HG03139 (cell line): ENCODE measurements around the gene WDR20.
A peak's percentile ranks its signal among the peaks of the same experiment; 100 is the strongest.
"Not testable (repeated sequence)": the region's sequence is repeated elsewhere in the genome, so short reads cannot be mapped to it uniquely, and the experiment has no call there.

Experiments used
- ATAC-seq: cut with Tn5 transposase; IDR thresholded peaks from one replicate; pipeline ENCODE4 v1.9.1; 2021; ENCODE audit not compliant: unreplicated experiment

WDR20 gene

GRCh38 chr14:102131741-102132140 lies 8.0 kb upstream of the WDR20 start:
- no peak for ATAC-seq

DNA sequence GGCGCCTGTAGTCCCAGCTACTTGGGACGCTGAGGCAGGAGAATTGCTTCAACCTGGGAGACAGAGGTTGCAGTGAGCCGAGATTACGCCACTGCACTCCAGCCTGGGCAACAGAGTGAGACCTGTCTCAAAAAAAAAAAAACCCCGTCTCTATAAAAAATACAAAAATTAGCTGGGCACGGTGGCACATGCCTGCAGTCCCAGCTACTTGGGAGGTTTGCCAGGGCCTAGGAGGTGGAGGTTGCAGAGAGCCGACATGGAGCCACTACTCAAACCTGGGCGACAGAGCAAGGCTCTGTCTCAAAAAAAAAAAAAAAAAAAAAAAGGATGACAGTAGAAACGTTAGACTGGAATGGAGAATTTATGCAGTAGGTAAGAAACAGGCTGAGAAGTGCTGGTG lies 5.7 kb upstream of the WDR20 start:
- not testable (repeated sequence) for ATAC-seq

DNA sequence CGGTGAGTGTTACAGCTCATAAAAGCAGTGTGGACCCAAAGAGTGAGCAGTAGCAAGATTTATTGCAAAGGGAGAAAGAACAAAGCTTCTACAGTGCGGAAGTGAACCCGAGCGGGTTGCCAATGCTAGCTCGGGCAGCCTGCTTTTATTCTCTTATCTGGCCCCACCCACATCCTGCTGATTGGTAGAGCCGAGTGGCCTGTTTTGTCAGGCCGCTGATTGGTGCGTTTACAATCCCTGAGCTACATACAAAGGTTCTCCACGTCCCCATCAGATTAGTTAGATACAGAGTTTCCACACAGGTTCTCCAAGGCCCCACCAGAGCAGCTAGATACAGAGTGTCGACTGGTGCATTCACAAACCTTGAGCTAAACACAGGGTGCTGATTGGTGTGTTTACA lies 5.0 kb upstream of the WDR20 start:
- not testable (repeated sequence) for ATAC-seq

GRCh38 chr14:102135456-102135855 lies 4.2 kb upstream of the WDR20 start:
- ATAC-seq = not testable (repeated sequence)

DNA sequence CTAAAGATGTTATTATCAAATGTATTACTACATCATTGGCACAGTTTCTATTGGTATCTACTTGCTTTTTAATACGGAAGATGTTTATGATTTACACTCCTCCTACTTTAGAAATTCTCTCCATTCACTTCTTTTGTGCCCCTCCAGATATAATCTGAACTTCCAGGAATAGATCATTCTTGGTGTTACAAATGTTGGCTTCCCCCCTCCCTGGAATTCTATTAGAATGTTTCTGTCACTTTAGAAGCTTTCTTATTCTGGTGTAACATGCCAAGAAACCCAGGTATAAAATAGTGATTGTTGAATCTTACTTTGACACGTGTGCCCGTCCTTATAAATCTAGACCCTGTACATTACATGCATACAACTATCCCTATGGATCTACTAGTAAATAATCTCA lies 1.2 kb upstream of the WDR20 start:
- no peak for ATAC-seq

- ATAC-seq = no peak
These were observed 774 bp upstream of the WDR20 start for GRCh38 chr14:102138961-102139285.

GRCh38 chr14:102140027-102140749 lies 491 bp downstream of the WDR20 start:
- peak; percentile 16 for ATAC-seq

DNA sequence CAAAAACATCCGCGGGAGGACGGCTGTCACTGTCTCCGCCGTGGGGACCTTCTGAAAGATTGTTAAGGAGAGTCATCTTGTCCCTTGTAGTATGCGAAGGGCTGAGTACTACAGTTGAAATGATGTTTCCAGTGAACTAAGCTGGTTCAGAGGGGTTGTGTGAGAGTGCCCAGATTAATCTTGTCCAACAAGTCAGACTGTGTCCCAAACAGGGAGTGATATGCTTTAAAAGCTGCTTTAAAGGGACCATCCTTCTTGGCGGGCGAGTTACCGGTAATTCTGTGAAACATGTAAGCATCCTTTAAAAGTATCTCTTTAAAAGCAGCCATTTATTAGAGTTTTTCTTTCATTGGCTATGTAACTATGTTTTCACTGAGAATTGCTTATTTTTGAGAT lies 1.1 kb downstream of the WDR20 start:
- ATAC-seq = no peak

DNA sequence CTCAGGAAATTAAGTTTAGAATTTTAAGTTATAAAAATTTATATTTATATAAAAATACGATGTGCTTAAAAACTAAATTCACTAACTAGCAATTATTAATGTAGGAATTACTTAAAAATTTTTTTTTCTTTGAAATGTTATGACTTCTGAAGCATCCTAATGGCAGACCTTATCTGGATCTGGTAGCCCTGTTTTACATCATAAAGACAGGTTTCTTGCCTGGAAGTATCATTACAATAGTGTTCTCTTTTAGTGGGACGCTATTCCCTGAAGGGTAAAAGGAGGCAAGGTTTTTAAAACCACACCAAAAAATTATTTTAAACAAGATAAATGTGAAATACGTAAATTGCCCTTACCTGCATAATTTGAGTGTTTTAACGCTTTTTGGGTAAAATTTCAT lies 2.1 kb downstream of the WDR20 start:
- no peak for ATAC-seq

- ATAC-seq = no peak
These were observed 5.2 kb downstream of the WDR20 start for GRCh38 chr14:102144914-102145313.

DNA sequence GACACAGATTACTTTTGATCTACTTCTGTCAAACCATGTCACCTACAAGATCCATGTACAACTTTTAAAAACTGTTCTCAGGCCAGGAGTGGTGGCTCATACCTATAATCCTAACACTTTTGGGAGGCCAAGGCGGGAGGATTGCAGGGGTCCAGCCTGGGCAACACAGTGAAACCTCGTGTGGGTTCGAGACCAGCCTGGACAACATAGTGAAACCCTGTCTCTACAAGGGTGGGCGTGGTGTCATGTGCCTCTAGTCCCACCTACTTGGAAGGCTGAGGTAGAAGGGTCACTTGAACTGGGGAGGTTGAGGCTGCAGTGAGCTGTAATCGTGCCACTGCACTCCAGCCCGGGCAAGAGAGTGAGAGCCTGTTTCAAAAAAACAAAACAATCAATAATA lies 5.7 kb downstream of the WDR20 start:
- no peak for ATAC-seq

GRCh38 chr14:102146423-102146822 lies 6.7 kb downstream of the WDR20 start:
- ATAC-seq = no peak

GRCh38 chr14:102150083-102150482 lies 10.4 kb downstream of the WDR20 start:
- ATAC-seq = no peak

GRCh38 chr14:102150744-102151143 lies 11.0 kb downstream of the WDR20 start:
- ATAC-seq = no peak

DNA sequence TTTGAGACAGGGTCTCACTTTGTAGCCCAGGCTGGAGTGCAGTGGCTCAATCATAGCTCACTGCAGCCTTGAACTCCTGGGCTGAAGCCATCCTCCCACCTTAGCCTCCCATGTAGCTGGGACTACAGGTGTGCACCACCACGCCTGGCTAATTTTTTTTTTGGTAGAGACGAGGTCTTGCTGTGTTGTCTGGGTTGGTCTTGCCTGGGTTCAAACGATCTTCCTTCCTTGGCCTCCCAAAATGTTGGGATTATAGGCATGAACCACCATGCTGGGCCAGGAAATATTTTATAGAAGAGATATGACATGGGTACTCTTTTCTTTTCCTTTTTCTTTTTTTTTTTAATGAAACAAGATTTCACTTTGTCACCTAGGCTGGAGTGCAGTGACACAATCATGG lies 11.7 kb downstream of the WDR20 start:
- not testable (repeated sequence) for ATAC-seq

DNA sequence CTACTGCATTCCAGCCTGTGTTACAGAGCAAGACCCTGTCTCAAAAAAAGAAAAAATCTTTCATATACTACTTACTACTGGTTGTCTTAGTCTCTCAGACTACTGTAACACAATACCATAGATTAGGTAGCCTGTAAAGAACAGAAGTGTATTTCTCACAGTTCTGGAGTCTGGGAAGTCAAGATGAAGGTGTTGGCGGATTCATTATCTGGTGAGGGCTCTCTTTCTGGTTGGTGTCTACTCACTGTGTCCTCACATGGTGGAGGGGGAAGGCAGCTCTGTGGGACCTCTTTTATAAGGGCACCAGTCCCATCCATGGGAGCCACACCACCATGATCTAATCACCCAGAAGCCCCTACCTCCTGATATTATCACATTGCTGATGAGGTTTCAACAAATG lies 14.4 kb downstream of the WDR20 start:
- no peak for ATAC-seq

- no peak for ATAC-seq
These were observed 15.3 kb downstream of the WDR20 start for GRCh38 chr14:102154821-102155549.

DNA sequence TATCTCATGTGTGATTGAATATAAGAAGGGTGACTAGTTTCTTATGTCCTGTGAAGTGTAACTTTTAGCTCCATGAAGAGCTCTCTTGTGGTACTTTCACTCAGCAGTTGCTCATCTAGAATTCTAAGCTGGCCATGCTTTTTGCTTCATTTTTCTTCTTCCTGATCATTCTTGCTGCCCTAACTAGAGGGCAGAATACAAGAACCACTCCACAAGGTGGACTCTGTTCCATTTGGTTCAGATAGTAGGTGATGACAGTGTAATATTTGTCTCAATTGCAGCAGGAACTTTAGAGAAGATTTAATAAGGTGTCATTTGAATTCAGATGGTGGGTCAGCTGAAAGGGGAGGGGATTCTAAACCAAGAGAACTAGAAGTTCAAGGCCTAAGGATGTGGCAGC lies 17.6 kb downstream of the WDR20 start:
- no peak for ATAC-seq

DNA sequence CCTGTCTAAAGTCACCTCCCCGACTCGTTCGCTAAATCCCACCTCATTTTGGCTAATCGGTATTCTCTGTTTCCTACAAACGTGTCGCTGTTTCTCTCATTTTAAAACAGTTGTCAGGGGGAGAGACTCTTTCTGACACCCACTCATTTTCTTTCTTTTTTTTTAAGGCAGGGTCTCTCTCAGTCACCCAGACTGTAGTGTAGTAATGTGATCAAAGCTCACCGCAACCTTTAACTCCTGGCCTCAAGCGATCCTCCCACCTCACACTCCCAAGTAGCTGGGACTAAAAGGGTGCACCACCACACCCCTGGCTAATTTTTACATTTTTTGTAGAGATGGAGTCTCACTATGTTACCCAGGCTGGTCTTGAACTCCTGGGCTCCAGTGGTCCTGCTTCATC lies 19.1 kb downstream of the WDR20 start:
- no peak for ATAC-seq

GRCh38 chr14:102159841-102160240 lies 20.1 kb downstream of the WDR20 start:
- no peak for ATAC-seq

DNA sequence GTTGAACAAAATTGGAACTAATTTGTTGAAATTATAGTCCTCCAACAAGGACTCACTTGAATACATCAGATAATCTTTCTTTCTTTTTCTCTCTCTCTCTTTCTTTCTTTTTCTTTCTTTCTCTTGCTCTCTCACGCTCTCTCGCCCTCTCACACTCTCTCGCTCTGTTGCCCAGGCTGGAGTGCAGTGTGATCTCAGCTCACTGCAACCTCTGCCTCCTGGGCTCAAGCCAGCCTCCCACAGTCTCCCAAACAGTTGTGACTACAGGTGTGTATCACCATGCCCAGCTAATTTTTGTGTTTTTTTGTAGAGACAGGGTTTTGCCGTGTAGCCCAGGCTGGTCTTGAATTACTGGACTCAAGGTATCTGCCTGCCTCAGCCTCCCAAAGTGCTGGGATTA lies 22.8 kb downstream of the WDR20 start:
- ATAC-seq = no peak

DNA sequence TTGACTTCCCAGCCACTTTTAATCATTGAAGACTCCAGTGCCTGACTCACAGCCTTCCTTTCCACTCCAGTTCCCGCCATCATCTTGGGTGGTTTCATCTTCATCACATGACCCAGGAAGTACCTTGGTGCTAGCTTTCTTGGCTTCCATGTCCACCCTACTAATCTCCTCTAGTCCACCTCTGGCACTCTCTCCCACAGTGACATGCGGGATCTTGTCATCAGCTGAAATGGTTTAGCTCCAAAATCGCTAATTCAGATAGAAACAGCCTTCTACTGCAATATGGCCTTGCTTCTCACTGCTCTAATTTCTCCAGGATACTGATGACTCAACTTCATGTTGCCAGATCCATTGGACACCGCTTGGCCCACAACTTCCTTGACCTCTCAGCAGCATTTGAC lies 24.5 kb downstream of the WDR20 start:
- no peak for ATAC-seq

GRCh38 chr14:102164965-102165364 lies 25.3 kb downstream of the WDR20 start:
- no peak for ATAC-seq
